Lung (tissue), 12 donors: ENCODE results near the gene HLCS. TPM values are rescaled to one million over a fixed set of nuclear protein-coding genes. Genes with fewer than 3 reads are reported as not detected.

Source experiments
- ATAC-seq: fragments of 200-7000 bp; cut with Tn5 transposase; one replicate; pipeline ENCODE4 v1.9.1; 2020; ENCODE audit warnings: moderate number of reproducible peaks; ENCODE audit not compliant: insufficient read depth, low FRiP score
- DNase-seq, 3 donors: peaks; one replicate each; pipeline ENCODE4 v3.0.0-alpha.2; 2013 to 2017
- H3K27ac ChIP-seq, 2 donors: one replicate each; pipeline ENCODE4 v1.5.1; 2013; ENCODE audit warnings: mild to moderate bottlenecking in 2 of 2, moderate library complexity in 2 of 2, control low read depth in 1 of 2, inconsistent platforms in 1 of 2, low read depth in 1 of 2, low read length in 1 of 2
- H3K27me3 ChIP-seq, 3 donors: one replicate each; pipeline ENCODE4 v1.5.1; 2013; ENCODE audit warnings: low read length in 2 of 3; ENCODE audit not compliant: control insufficient read depth in 3 of 3, insufficient read depth in 3 of 3
- H3K36me3 ChIP-seq, 4 donors: one replicate each; pipeline ENCODE4 v1.5.1; 2013; ENCODE audit warnings: low read length in 4 of 4, mild to moderate bottlenecking in 1 of 4, moderate library complexity in 1 of 4; ENCODE audit not compliant: control insufficient read depth in 4 of 4, insufficient read depth in 4 of 4
- H3K4me1 ChIP-seq, 5 donors: one replicate each; pipeline ENCODE4 v1.5.1; 2013; ENCODE audit warnings: low read length in 5 of 5, mild to moderate bottlenecking in 2 of 5, moderate library complexity in 1 of 5; ENCODE audit not compliant: control insufficient read depth in 5 of 5, insufficient read depth in 5 of 5
- H3K4me3 ChIP-seq: one replicate; pipeline ENCODE4 v1.5.1; 2013; ENCODE audit warnings: mild to moderate bottlenecking, control low read depth, moderate library complexity
- H3K9ac ChIP-seq, 2 donors: one replicate each; pipeline ENCODE4 v1.5.1; 2013; ENCODE audit warnings: low read length in 2 of 2, control low read depth in 1 of 2; ENCODE audit not compliant: insufficient read depth in 1 of 2
- H3K9me3 ChIP-seq, 4 donors: one replicate each; pipeline ENCODE4 v1.5.1; 2013; ENCODE audit warnings: low read length in 3 of 4, mild to moderate bottlenecking in 1 of 4, moderate library complexity in 1 of 4; ENCODE audit not compliant: control insufficient read depth in 4 of 4, insufficient read depth in 3 of 4
- CTCF ChIP-seq: IDR thresholded peaks from 2 replicates; pipeline ENCODE4 v1.5.1; 2012; ENCODE audit warnings: mild to moderate bottlenecking; ENCODE audit errors: control extremely low read depth, extremely low read depth
- WGBS, 2 donors: extraction: QIAGEN DNeasy Blood & Tissue Kit; methylation state at CpG; one replicate each; pipeline ENCODE4 v1.1.7; 2013; 5-methylcytosine and 5-hydroxymethylcytosine counted together
- polyA plus RNA-seq, 2 donors: library from polyadenylated mRNA; stranded (reverse); fragments of 200-250 nt; gene quantifications; one replicate each; pipeline ENCODE4 v1.2.1, GENCODE V29; 2013
- total RNA-seq, 2 donors: library from RNA; depleted of rRNA in 1 of 2; stranded (reverse); fragments of >200 nt in 1 of 2; gene quantifications; one replicate each; pipeline ENCODE4 v1.2.1, GENCODE V29; 2014 to 2021
- donor health status: control.
- donor health status: control.
- donor health status: Bipolar disorder and iron deficiency.
- donor health status: healthy.
- donor health status: DM: yes; HTN: yes; CAD: no.

The HLCS gene
- total and polyA plus RNA-seq, 4 donors, result 5.0 to 28.8 (median 17.5) TPM

- no peak overlapping the region for H3K27ac ChIP-seq
- no peak for DNase-seq
- H3K9ac ChIP-seq, result no peak overlapping the region
- H3K4me1 ChIP-seq, result no peaks in the 10 kb centered on the region
- peaks cover 0 to 6% (median 2%) of the 10 kb centered on the region in 4 donors for H3K9me3 ChIP-seq
- no peaks in the 10 kb centered on the region for H3K27me3 ChIP-seq
- H3K36me3 ChIP-seq, result peaks cover 0 to 6% (median under 1%) of the 10 kb centered on the region in 4 donors
- TF ChIP-seq CTCF, result no peak
- H3K4me3 ChIP-seq, result no peak overlapping the region
- WGBS, 2 donors, result 84 to 90% methylated on average over 14 of the region's 14 CpGs
- no peak for ATAC-seq
Observed at GRCh38 chr21:36883532-36884486, 82.7 kb downstream of the HLCS start.

GRCh38 chr21:36882776-36883175 is 83.7 kb downstream of the HLCS start:
- peaks cover 0 to 6% (median under 1%) of the 10 kb centered on the region in 4 donors for H3K36me3 ChIP-seq

GRCh38 chr21:36881228-36881627 is 85.2 kb downstream of the HLCS start:
- H3K9ac ChIP-seq, result no peak overlapping the region
- no peaks in the 10 kb centered on the region for H3K4me1 ChIP-seq
- no peaks in the 10 kb centered on the region for H3K27me3 ChIP-seq
- H3K36me3 ChIP-seq, result peaks cover 0 to 6% (median under 1%) of the 10 kb centered on the region in 4 donors
- no peak for TF ChIP-seq CTCF
- ATAC-seq, result no peak
- WGBS, 2 donors, result 95 to 97% methylated on average over 12 of the region's 12 CpGs
- no peak overlapping the region for H3K27ac ChIP-seq
- H3K4me3 ChIP-seq, result no peak overlapping the region
- H3K9me3 ChIP-seq, result peaks cover 0 to 11% (median 2%) of the 10 kb centered on the region in 4 donors
- DNase-seq, result no peak

More at GRCh38 chr21:36882776-36883175, 83.7 kb downstream of the HLCS start:
- Histone ChIP-seq H3K27me3 (no peaks in the 10 kb centered on the region), H3K9me3 (peaks cover 0 to 9% (median 2%) of the 10 kb centered on the region in 4 donors), H3K9ac (no peak overlapping the region), H3K4me3 (no peak overlapping the region), H3K4me1 (no peaks in the 10 kb centered on the region), H3K27ac (no peak overlapping the region)
- ATAC-seq (no peak), DNase-seq (no peak)
- 88 to 89% methylated on average over 4 of the region's 4 CpGs for WGBS, 2 donors
- TF ChIP-seq CTCF, result no peak
